K562 (cell line): ENCODE results near the gene AGPAT3. TPM values are rescaled to one million over a fixed set of nuclear protein-coding genes. Genes with fewer than 3 reads are reported as not detected.

Source experiments
- ATAC-seq: fragments of 200-7000 bp; cut with Tn5 transposase; 3 replicates; pipeline ENCODE4 v1.9.1; 2020; ENCODE audit warnings: moderate library complexity
- BruUV-seq: library from RNA; stranded (reverse); fragments of 400-500 nt; replicated peaks from 2 replicates; lab custom pipeline; 2021; lab: Mats Ljungman, UMichigan
- CTCF ChIA-PET: fragments of 300-600 bp; formaldehyde crosslinking; extraction: SDS; loops from one replicate; lab custom pipeline; 2021; ENCODE audit warnings: low intra/inter-chr PET ratio; lab: Yijun Ruan, JAX
- POLR2A ChIA-PET: fragments of 300-600, 350-650 bp; sonication (Branson Sonifier 250); formaldehyde crosslinking; extraction: SDS; loops from one replicate; lab custom pipeline; 2021; ENCODE audit warnings: antibody characterized with exemption, inconsistent platforms; lab: Yijun Ruan, JAX
- DNase-seq, 4 experiments: peaks; one replicate each; pipeline versions ENCODE4 v3.0.0 to v3.0.0-alpha.2; 2011 to 2018; ENCODE audit warnings: low spot score in 3 of 4, mixed read lengths in 3 of 4; ENCODE audit errors: extremely low read depth in 1 of 4
- FAIRE-seq: peaks from 2 replicates; lab custom pipeline; 2011; peaks lifted over from hg19 to GRCh38; lab: Jason Lieb, UNC
- H2AFZ ChIP-seq: 2 replicates; pipeline ENCODE4 v1.6.0; 2011; ENCODE audit warnings: low read depth, low read length, control low read depth, inconsistent platforms
- H3K27ac ChIP-seq: fragments of 200-600 bp; 3 replicates; pipeline ENCODE4 v1.8.0; 2011; ENCODE audit warnings: low read depth, mild to moderate bottlenecking, control low read depth, inconsistent platforms, low read length, moderate library complexity, mixed read lengths; ENCODE audit errors: extremely low read depth
- H3K27me3 ChIP-seq, 2 experiments: fragments of 300-600 bp in 1 of 2; 2 replicates in 1 of 2; 3 replicates in 1 of 2; pipeline versions ENCODE4 v1.6.0 to v1.8.0; 2011; ENCODE audit warnings: inconsistent platforms in 2 of 2, low read length in 2 of 2, mild to moderate bottlenecking in 1 of 2, mixed read lengths in 1 of 2, moderate library complexity in 1 of 2; ENCODE audit not compliant: control insufficient read depth in 2 of 2, insufficient read depth in 2 of 2
- H3K36me3 ChIP-seq: fragments of 300-600 bp; 3 replicates; pipeline ENCODE4 v1.8.0; 2011; ENCODE audit warnings: mild to moderate bottlenecking, low read length, inconsistent platforms; ENCODE audit not compliant: control insufficient read depth, insufficient read depth
- H3K4me1 ChIP-seq, 2 experiments: fragments of 200-600 bp in 1 of 2; replicated peaks in 1 of 2; 2 replicates in 1 of 2; 3 replicates in 1 of 2; pipeline versions ENCODE4 v1.5.1 to v1.8.0; 2011; ENCODE audit warnings: inconsistent platforms in 2 of 2, low read length in 2 of 2, mild to moderate bottlenecking in 1 of 2, mixed read lengths in 1 of 2, moderate library complexity in 1 of 2; ENCODE audit not compliant: control insufficient read depth in 2 of 2, insufficient read depth in 2 of 2
- H3K4me2 ChIP-seq: 2 replicates; pipeline ENCODE4 v1.6.1; 2011; ENCODE audit warnings: low read length, control low read depth, inconsistent platforms, mixed read lengths; ENCODE audit not compliant: insufficient read depth
- H3K4me3 ChIP-seq: fragments of 200-600 bp; sonication (generic), shearing (Covaris generic); 2 replicates; pipeline ENCODE4 v1.5.1; 2016; ENCODE audit warnings: control low read depth, inconsistent platforms
- H3K79me2 ChIP-seq: fragments of 200-600 bp; 3 replicates; pipeline ENCODE4 v1.8.0; 2011; ENCODE audit warnings: low read length, inconsistent platforms; ENCODE audit not compliant: control insufficient read depth, insufficient read depth
- H3K9ac ChIP-seq, 2 experiments: 2 replicates each; pipeline versions ENCODE4 v1.6.0 to v1.6.1; 2011; ENCODE audit warnings: low read depth in 2 of 2, low read length in 2 of 2, control low read depth in 1 of 2, inconsistent platforms in 1 of 2, mild to moderate bottlenecking in 1 of 2, mixed read lengths in 1 of 2; ENCODE audit not compliant: insufficient read depth in 1 of 2
- H3K9me1 ChIP-seq: one replicate; pipeline ENCODE4 v1.6.0; 2011; ENCODE audit warnings: inconsistent platforms, mild to moderate bottlenecking, low read length, moderate library complexity; ENCODE audit not compliant: control insufficient read depth, insufficient read depth
- H3K9me3 ChIP-seq: replicated peaks from 2 replicates; pipeline ENCODE4 v1.5.1; 2011; ENCODE audit warnings: low read depth, low read length, inconsistent platforms; ENCODE audit not compliant: control insufficient read depth, insufficient read depth
- H4K20me1 ChIP-seq: replicated peaks from 2 replicates; pipeline ENCODE4 v1.6.1; 2011; ENCODE audit warnings: low read length, inconsistent platforms, mixed read lengths; ENCODE audit not compliant: control insufficient read depth, insufficient read depth
- BRF1 ChIP-seq: IDR thresholded peaks from 3 replicates; pipeline ENCODE4 v1.6.1; 2011; ENCODE audit warnings: borderline replicate concordance, mild to moderate bottlenecking; ENCODE audit not compliant: insufficient read length; ENCODE audit errors: extremely low read depth
- CHD2 ChIP-seq: IDR thresholded peaks from 2 replicates; pipeline ENCODE4 v1.6.1; 2011; ENCODE audit warnings: low read depth, low read length
- E2F6 ChIP-seq, 2 experiments: IDR thresholded peaks; 2 replicates each; pipeline ENCODE4 v1.6.1; 2011; ENCODE audit warnings: borderline replicate concordance in 1 of 2, control low read depth in 1 of 2, low read depth in 1 of 2, low read length in 1 of 2, mild to moderate bottlenecking in 1 of 2, mixed read lengths in 1 of 2, moderate library complexity in 1 of 2; ENCODE audit not compliant: insufficient read depth in 1 of 2, insufficient read length in 1 of 2, poor library complexity in 1 of 2, severe bottlenecking in 1 of 2; ENCODE audit errors: extremely low read depth in 1 of 2
- ELF4 ChIP-seq: fragments of 450-650 bp; formaldehyde crosslinking; IDR thresholded peaks from 2 replicates; pipeline ENCODE4 v1.4.0; 2022; ENCODE audit warnings: missing genetic modification characterization
- FOSL1 ChIP-seq: fragments of 200-800 bp; sonication (Bioruptor generic); conservative IDR thresholded peaks from 2 replicates; pipeline ENCODE4 v1.6.1; 2016; ENCODE audit warnings: missing genetic modification characterization, missing compliant biosample characterization
- HLTF ChIP-seq: fragments of 450-650 bp; IDR thresholded peaks from 2 replicates; pipeline ENCODE4 v1.6.1; 2016
- NCOA4 ChIP-seq: fragments of 450-650 bp; IDR thresholded peaks from 2 replicates; pipeline ENCODE4 v1.6.1; 2018; ENCODE audit warnings: mild to moderate bottlenecking; ENCODE audit not compliant: partially characterized antibody
- PHB2 ChIP-seq: fragments of 450-650 bp; IDR thresholded peaks from 2 replicates; pipeline ENCODE4 v1.6.1; 2017; ENCODE audit warnings: low read depth
- SP1 ChIP-seq: sonication (generic); formaldehyde crosslinking; IDR thresholded peaks from 2 replicates; pipeline ENCODE4 v1.8.1; 2022; ENCODE audit warnings: mild to moderate bottlenecking, missing genetic modification reagents
- ZSCAN29 ChIP-seq: fragments of 450-650 bp; IDR thresholded peaks from 2 replicates; pipeline ENCODE4 v1.6.1; 2017
- WGBS: fragments of 100-300 bp; shearing (Covaris generic); methylation state at CpG from one replicate; pipeline ENCODE4 v1.1.6; 2016; ENCODE audit warnings: low coverage, mixed read lengths; ENCODE audit not compliant: insufficient coverage; ENCODE audit errors: missing lambda C conversion rate; 5-methylcytosine and 5-hydroxymethylcytosine counted together
- in situ Hi-C: fragments of 300-500 bp; cut with MboI; formaldehyde crosslinking; loops from 4 replicates; pipeline ENCODE4 v1.15.0; 2018; ENCODE audit warnings: inconsistent platforms, mixed read lengths
- intact Hi-C: fragments of 100-400 bp; cut with micrococcal nuclease; formaldehyde crosslinking; loops from 2 replicates; pipeline ENCODE4 v1.14.2; 2022
- polyA plus RNA-seq, 8 experiments: library from polyadenylated mRNA; depleted of rRNA in 4 of 8; stranded (reverse) in 5 of 8; unstranded in 3 of 8; fragments of >200 nt; fragmentation: Nextera tagmentation in 2 of 8; fragmentation: Illumina TruSeq in 1 of 8; extraction: Ambion mirVana in 2 of 8; extraction: Trizol in 1 of 8; gene quantifications; 2 replicates each; pipeline versions ENCODE4 v1.2.1 to v1.2.3, GENCODE V29; 2011 to 2014; ENCODE audit warnings: inconsistent platforms in 1 of 8, missing spikeins in 1 of 8
- total RNA-seq, 7 experiments: library from RNA; depleted of rRNA in 6 of 7; stranded (reverse); fragments of >200 nt in 6 of 7; fragmentation: Illumina TruSeq in 2 of 7; extraction: Trizol in 2 of 7; gene quantifications; 2 replicates each; pipeline versions ENCODE4 v1.2.1 to v1.2.3, GENCODE V29; 2011 to 2021; ENCODE audit warnings: low replicate concordance in 1 of 7
- TF ChIP-seq, protein P1 (sequence below): sonication (generic); formaldehyde crosslinking; IDR thresholded peaks from 2 replicates; pipeline ENCODE4 v1.9.0; 2022; ENCODE audit warnings: mild to moderate bottlenecking, missing genetic modification reagents
- TF ChIP-seq, protein P2 (sequence below): fragments of 250-450 bp; sonication (Bioruptor Pico); IDR thresholded peaks from 2 replicates; pipeline ENCODE4 v1.5.0; 2022; ENCODE audit warnings: mild to moderate bottlenecking
- TF ChIP-seq, protein P3 (sequence below): fragments of 450-650 bp; IDR thresholded peaks from 2 replicates; pipeline ENCODE4 v1.6.1; 2016; ENCODE audit warnings: borderline replicate concordance
- TF ChIP-seq, protein P4 (sequence below): fragments of 450-650 bp; formaldehyde crosslinking; IDR thresholded peaks from 2 replicates; pipeline ENCODE4 v1.4.0; 2022; ENCODE audit warnings: missing genetic modification characterization

Gene AGPAT3
- total and polyA plus RNA-seq, 9 of the 15 experiments (the other 6 are each of a cell fraction or from before 2014, with no cell fraction given) = 1.5 to 88.4 (median 35.7) TPM

- DNase-seq (no peak), FAIRE-seq (no peak), ATAC-seq (no peak)
- ChIA-PET CTCF (no interaction called here), POLR2A (interaction anchor here (0.6 to 0.9 kb wide), 5 partner anchors 10 to 124 kb away, joined by 3 to 10 read pairs (median 4); no protein-coding TSS in a partner anchor)
- no peak overlapping the region; the same call in 1 of the 2 replicates for H3K4me2 ChIP-seq
- H3K36me3 ChIP-seq = peaks cover 57% of the 10 kb centered on the region; the same call in 2 of the 3 replicates
- no peaks in the 10 kb centered on the region for H3K9me1 ChIP-seq
- no peaks in the 10 kb centered on the region for H3K27me3 ChIP-seq
- no TSS peak for BruUV-seq
- H3K27ac ChIP-seq = peak overlapping the region; percentile 14; the same call in 1 of the 3 replicates
- peak overlapping the region; percentile 41; the same call in 1 of the 2 replicates for H2AFZ ChIP-seq
- peak overlapping the region in 1 of 2 experiments; percentile 61; a peak in 2 of 4 replicates for H3K9ac ChIP-seq
- no peaks in the 10 kb centered on the region for H4K20me1 ChIP-seq
- intact Hi-C loops = loop anchor here (1.0 kb wide), 1 partner anchor 164 kb away; no protein-coding TSS in a partner anchor
- WGBS = 75% methylated on average over 16 of the region's 16 CpGs
- in situ Hi-C loops = no loop called here
- H3K4me1 ChIP-seq = peaks cover 14 to 33% of the 10 kb centered on the region in 2 experiments; a peak in 4 of 5 replicates
- no peaks in the 10 kb centered on the region for H3K9me3 ChIP-seq
- H3K79me2 ChIP-seq = no peaks in the 10 kb centered on the region
- H3K4me3 ChIP-seq = no peak overlapping the region
- peak; percentile 20 for TF ChIP-seq NCOA4
- TF ChIP-seq ZSCAN29 = peak; percentile 48; the same call in 1 of the 2 replicates
- TF ChIP-seq BRF1 = no peak
- TF ChIP-seq, protein P1, sequence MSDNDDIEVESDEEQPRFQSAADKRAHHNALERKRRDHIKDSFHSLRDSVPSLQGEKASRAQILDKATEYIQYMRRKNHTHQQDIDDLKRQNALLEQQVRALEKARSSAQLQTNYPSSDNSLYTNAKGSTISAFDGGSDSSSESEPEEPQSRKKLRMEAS (CRISPR knock-in tag) = peak; percentile 50; the same call in 1 of the 2 replicates
- TF ChIP-seq FOSL1 (tag) = no peak
- TF ChIP-seq, protein P2, sequence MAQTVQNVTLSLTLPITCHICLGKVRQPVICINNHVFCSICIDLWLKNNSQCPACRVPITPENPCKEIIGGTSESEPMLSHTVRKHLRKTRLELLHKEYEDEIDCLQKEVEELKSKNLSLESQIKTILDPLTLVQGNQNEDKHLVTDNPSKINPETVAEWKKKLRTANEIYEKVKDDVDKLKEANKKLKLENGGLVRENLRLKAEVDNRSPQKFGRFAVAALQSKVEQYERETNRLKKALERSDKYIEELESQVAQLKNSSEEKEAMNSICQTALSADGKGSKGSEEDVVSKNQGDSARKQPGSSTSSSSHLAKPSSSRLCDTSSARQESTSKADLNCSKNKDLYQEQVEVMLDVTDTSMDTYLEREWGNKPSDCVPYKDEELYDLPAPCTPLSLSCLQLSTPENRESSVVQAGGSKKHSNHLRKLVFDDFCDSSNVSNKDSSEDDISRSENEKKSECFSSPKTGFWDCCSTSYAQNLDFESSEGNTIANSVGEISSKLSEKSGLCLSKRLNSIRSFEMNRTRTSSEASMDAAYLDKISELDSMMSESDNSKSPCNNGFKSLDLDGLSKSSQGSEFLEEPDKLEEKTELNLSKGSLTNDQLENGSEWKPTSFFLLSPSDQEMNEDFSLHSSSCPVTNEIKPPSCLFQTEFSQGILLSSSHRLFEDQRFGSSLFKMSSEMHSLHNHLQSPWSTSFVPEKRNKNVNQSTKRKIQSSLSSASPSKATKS = no peak
- TF ChIP-seq SP1 (CRISPR knock-in tag) = no peak
- TF ChIP-seq CHD2 = no peak
- no peak for TF ChIP-seq E2F6 (IDR thresholded peaks at IDR 0.05; ENCODE audit: borderline replicate concordance in 1 of 2, extremely low read depth in 1 of 2, insufficient read depth in 1 of 2, insufficient read length in 1 of 2, low read depth in 1 of 2, low read length in 1 of 2, poor library complexity in 1 of 2, severe bottlenecking in 1 of 2)
- TF ChIP-seq ELF4 (CRISPR knock-in tag) = peak; percentile 55; the same call in 1 of the 2 replicates
- TF ChIP-seq, protein P3, sequence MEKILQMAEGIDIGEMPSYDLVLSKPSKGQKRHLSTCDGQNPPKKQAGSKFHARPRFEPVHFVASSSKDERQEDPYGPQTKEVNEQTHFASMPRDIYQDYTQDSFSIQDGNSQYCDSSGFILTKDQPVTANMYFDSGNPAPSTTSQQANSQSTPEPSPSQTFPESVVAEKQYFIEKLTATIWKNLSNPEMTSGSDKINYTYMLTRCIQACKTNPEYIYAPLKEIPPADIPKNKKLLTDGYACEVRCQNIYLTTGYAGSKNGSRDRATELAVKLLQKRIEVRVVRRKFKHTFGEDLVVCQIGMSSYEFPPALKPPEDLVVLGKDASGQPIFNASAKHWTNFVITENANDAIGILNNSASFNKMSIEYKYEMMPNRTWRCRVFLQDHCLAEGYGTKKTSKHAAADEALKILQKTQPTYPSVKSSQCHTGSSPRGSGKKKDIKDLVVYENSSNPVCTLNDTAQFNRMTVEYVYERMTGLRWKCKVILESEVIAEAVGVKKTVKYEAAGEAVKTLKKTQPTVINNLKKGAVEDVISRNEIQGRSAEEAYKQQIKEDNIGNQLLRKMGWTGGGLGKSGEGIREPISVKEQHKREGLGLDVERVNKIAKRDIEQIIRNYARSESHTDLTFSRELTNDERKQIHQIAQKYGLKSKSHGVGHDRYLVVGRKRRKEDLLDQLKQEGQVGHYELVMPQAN = peak; percentile 70
- TF ChIP-seq, protein P4, sequence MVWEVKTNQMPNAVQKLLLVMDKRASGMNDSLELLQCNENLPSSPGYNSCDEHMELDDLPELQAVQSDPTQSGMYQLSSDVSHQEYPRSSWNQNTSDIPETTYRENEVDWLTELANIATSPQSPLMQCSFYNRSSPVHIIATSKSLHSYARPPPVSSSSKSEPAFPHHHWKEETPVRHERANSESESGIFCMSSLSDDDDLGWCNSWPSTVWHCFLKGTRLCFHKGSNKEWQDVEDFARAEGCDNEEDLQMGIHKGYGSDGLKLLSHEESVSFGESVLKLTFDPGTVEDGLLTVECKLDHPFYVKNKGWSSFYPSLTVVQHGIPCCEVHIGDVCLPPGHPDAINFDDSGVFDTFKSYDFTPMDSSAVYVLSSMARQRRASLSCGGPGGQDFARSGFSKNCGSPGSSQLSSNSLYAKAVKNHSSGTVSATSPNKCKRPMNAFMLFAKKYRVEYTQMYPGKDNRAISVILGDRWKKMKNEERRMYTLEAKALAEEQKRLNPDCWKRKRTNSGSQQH (CRISPR knock-in tag) = peak; percentile 82
- TF ChIP-seq PHB2 = peak; percentile 47; the same call in 1 of the 2 replicates
- TF ChIP-seq HLTF = peak; percentile 77; the same call in 1 of the 2 replicates
Measured at GRCh38 chr21:43974791-43975468, 109.9 kb downstream of the AGPAT3 start.
